ENCODE results near the gene FUT8.
A peak's percentile ranks its signal among the peaks of the same experiment; 100 is the strongest.

Gene FUT8

GRCh38 chr14:65412032-65412846 lies at the start of gene FUT8:
FUT8 (plus strand) TSS chr14:65412730; CDS start chr14:65561564, 148,834 bp downstream.
- TF ChIP-seq CTCF (IDR thresholded peaks at IDR 0.05; ENCODE audit: low read depth, low read length, missing control alignments), result peak; percentile 64
- H3K4me3 ChIP-seq (replicated peaks; ENCODE audit: low read depth, low read length), result peak within 1 kb of the TSS; percentile 85
- DNase-seq (ENCODE audit: extremely low read depth, low read depth), result peak; percentile 86

GRCh38 chr14:65366802-65367565 lies 45.5 kb upstream of the FUT8 start:
- H3K4me3 ChIP-seq (replicated peaks; ENCODE audit: low read depth, low read length), result no peak overlapping the region
- TF ChIP-seq CTCF (IDR thresholded peaks at IDR 0.05; ENCODE audit: low read depth, low read length, missing control alignments), result no peak
- no peak for DNase-seq (ENCODE audit: extremely low read depth, low read depth)

GRCh38 chr14:65369560-65369959 lies 43.0 kb upstream of the FUT8 start:
- H3K4me3 ChIP-seq (replicated peaks; ENCODE audit: low read depth, low read length), result no peak overlapping the region
- DNase-seq (ENCODE audit: extremely low read depth, low read depth), result no peak
- TF ChIP-seq CTCF (IDR thresholded peaks at IDR 0.05; ENCODE audit: low read depth, low read length, missing control alignments), result no peak

GRCh38 chr14:65370801-65371248 lies 41.7 kb upstream of the FUT8 start:
- no peak for TF ChIP-seq CTCF (IDR thresholded peaks at IDR 0.05; ENCODE audit: low read depth, low read length, missing control alignments)
- DNase-seq (ENCODE audit: extremely low read depth, low read depth), result no peak
- no peak overlapping the region for H3K4me3 ChIP-seq (replicated peaks; ENCODE audit: low read depth, low read length)

GRCh38 chr14:65371784-65372183 lies 40.7 kb upstream of the FUT8 start:
- no peak overlapping the region for H3K4me3 ChIP-seq (replicated peaks; ENCODE audit: low read depth, low read length)
- TF ChIP-seq CTCF (IDR thresholded peaks at IDR 0.05; ENCODE audit: low read depth, low read length, missing control alignments), result no peak
- no peak for DNase-seq (ENCODE audit: extremely low read depth, low read depth)

GRCh38 chr14:65373016-65373670 lies 39.4 kb upstream of the FUT8 start:
- TF ChIP-seq CTCF (IDR thresholded peaks at IDR 0.05; ENCODE audit: low read depth, low read length, missing control alignments), result no peak
- H3K4me3 ChIP-seq (replicated peaks; ENCODE audit: low read depth, low read length), result no peak overlapping the region
- DNase-seq (ENCODE audit: extremely low read depth, low read depth), result no peak
